Right ventricle myocardium inferior (tissue), 1 donor: Measurements from ENCODE around the gene ZFAND3. TPM values are rescaled to one million over a fixed set of nuclear protein-coding genes. Genes with fewer than 3 reads are reported as not detected.

Experiments
- ATAC-seq: fragments of 200-7000 bp; cut with Tn5 transposase; one replicate; pipeline ENCODE4 v1.9.1; 2020; ENCODE audit warnings: mild to moderate bottlenecking, moderate library complexity
- DNase-seq: peaks from one replicate; pipeline ENCODE4 v3.0.0; 2021; ENCODE audit errors: missing footprints
- intact Hi-C: fragments of 100-400 bp; cut with DNase I; formaldehyde crosslinking; loops from one replicate; pipeline ENCODE4 v1.11.0; 2022
- total RNA-seq: library from RNA; stranded (reverse); fragmentation: NEBNext Ultra II Directional; extraction: Animal tissue kit (Norgen Biotek cat#: 25700); gene quantifications from one replicate; pipeline ENCODE4 v1.2.1, GENCODE V29; 2021
- donor health status: DM: no; HTN: yes; CAD: no; lungs with severe emphysema.

The ZFAND3 gene
- total RNA-seq, 1 donor from 2014 or later: 84.1 TPM

DNA sequence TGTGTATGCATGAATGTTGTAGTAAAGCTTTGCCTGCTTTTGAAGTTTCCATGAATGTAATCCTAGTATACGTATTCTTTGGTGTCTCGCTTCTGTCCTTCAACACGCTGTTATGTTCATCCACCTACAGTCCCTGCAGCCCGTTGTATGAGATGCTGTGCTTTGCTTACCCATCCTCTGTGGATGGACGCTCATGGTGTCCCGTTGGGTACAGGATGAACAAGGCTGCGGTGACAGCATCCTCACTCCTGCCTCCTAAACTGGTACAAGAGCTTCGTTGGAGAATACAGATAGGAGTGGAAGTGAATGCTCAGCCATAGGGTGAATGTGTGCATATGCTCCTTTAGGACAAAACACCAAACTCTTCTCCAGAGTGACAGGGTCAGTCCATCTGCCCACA lies 366.2 kb downstream of the ZFAND3 start:
- DNase-seq (no peak), ATAC-seq (no peak)
- intact Hi-C loops: no loop called here

DNA sequence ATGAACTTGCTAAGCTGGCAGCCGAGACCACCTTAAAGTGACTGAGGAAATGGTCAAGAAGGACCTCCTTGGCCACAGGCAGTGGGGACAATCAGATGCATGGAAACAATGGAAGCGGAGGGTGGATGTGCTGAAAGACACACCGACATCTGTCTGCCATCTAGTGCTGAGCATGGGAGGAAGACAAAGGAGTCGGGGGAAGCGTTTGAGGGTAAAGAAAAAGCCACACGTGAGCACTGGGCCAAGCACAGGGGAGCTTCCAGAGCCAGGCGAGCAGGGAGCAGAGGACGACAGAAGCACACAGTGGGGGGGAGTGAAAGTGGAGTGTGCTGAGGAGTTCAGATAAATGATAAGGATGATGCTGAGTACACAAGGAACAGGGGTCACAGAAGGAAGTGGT lies 367.8 kb downstream of the ZFAND3 start:
- ATAC-seq (no peak), DNase-seq (no peak)
- intact Hi-C loops: no loop called here

DNA sequence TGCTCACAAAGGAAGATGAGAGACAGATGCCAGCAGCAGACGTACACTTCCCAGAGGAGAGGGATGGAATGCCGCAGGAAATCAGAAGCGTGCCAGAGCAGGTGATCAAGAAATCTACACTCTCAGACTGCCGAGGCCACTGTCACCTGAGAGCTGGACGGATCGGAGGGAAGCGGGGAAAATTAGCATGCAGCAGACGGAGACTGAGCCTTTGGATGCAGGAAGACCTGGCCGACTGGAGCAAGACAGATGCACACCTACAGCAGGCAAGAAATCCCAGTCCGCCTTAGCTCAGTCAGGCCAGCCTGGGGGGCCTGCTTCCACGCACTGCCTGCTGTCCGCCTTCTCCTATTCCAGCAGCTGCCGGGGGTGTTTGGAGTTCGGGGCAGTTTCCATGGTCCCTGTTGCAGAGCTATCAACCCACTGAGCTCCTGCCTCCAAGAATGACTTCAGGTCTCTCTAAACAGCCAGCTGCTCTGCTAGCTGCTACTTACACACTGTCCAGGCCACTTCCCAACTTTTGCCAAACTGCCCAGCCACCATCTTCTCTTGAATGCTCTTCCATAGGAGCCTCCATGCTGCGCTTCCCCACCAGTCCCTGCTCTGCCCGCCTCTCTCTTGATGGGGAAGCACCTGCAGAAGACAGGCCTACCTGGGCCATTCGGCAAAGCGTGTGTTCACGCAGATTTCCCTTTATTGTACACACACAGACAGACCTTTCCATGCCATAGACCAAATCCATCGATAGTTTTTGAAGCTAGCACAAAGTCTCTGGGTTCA lies 368.5 kb downstream of the ZFAND3 start:
- no peak for ATAC-seq
- intact Hi-C loops: no loop called here
- no peak for DNase-seq

DNA sequence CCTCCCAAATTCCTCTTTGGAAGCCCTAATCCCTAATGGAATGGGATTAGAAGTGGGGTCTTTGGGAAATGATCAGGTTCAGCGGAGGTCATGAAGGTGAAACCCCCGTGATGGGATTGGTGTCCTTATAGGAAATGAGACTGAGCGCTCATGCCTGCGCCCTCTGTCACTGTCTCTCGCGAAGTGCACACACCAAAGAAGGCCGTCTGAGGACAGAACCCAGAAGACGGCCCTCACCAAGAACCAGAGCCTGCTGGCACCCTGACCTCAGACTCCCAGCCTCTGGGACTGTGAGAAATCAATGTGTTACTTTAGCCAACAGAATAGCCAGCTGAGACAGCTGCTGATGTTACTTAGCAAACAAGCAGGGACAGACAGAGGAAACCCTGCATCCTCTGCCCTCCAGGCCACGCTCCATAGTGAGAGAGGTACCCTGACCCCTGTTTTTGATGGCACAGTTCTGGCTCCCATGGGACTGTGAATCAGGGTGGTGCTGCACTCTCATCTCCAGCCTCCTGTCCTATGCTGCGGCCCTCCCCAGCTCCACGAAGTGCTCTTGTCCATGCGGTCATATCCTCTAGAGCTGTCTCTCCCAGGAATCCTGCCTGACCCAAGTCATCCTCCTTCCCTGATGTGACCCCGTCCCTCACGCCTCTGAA lies 369.3 kb downstream of the ZFAND3 start:
- ATAC-seq (no peak), DNase-seq (no peak)
- intact Hi-C loops: no loop called here

DNA sequence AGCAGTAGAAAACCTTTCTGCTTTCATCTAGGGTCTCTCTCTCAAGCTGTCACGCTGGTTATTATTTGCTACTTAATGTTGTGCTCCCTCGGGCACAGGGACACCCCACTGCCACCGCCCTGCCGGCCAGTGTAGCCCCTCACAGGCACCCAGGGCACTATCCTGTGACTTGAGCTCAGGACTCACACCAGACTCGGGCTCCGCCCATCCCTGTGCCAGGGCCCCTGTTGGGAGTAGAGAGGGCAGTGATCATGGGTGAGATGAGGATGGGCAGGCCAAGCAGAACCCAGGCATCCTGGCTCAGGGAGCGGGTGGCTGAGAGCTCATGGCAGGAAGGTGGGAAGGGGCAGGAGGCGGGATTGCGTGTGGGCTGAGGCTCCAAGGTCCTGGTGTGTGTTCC lies 371.9 kb downstream of the ZFAND3 start:
- ATAC-seq: no peak
- DNase-seq: no peak
- intact Hi-C loops: no loop called here

DNA sequence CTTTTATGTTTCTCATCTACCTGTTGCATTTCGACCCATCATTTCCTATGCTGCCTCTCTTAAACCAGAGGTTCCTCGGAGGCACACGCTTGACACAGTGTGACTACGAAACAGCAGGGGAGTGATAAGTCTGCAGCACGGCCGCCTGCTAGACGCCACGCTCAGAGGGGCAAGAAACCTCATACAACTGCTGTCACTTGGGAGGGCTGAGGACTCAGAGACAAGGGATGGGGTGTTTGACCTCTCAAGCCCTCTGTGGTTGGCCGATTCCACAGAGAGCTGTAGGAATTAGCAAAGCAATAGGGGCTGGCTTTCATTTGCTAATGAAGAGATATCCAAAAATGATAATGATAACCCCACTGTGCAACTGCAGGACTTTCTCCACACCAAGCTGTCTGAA lies 372.5 kb downstream of the ZFAND3 start:
- no peak for ATAC-seq
- intact Hi-C loops: no loop called here

DNA sequence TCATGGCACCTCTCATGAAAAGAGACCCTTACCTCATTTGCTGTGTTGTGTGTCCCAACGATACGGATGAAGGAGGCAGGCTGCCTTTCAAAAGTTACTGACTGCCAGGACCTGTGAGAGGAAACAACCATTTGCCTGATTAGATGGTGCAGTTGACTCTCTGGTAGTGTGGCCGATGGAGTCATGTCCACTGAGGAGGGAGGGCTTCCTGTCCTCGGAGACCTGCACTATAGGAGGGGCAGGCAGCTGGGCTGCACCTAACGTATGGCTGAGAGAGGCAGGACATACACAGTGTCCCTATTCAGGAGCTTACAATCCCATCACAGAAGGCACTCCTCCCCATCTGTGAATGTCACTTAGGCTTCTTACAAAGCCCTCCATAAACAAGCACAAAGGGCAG lies 373.0 kb downstream of the ZFAND3 start:
- no peak for ATAC-seq
- intact Hi-C loops: no loop called here

More for the DNA sequence above, 372.5 kb downstream of the ZFAND3 start:
- no peak for DNase-seq

DNA sequence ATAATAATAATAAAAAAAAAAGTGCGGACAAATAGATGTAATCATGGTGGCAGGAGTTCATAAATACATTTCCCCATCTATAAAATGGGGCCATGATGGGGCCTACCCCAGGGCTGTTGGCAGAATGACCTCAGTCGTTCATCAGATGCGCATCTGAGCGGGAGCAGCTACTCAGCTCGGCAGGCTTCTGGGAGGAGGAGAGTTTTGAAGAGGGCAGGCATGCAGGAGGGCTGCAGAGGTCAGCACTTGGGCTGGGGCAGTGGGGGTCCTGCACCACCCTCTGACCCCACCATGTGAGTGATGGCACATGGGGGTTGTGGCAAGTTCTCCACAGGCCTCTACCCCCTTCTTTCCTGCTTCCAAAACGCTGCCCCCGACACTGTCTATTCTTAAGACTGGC lies 373.5 kb downstream of the ZFAND3 start:
- no peak for ATAC-seq
- intact Hi-C loops: no loop called here
- no peak for DNase-seq

More for the DNA sequence above, 373.0 kb downstream of the ZFAND3 start:
- no peak for DNase-seq

DNA sequence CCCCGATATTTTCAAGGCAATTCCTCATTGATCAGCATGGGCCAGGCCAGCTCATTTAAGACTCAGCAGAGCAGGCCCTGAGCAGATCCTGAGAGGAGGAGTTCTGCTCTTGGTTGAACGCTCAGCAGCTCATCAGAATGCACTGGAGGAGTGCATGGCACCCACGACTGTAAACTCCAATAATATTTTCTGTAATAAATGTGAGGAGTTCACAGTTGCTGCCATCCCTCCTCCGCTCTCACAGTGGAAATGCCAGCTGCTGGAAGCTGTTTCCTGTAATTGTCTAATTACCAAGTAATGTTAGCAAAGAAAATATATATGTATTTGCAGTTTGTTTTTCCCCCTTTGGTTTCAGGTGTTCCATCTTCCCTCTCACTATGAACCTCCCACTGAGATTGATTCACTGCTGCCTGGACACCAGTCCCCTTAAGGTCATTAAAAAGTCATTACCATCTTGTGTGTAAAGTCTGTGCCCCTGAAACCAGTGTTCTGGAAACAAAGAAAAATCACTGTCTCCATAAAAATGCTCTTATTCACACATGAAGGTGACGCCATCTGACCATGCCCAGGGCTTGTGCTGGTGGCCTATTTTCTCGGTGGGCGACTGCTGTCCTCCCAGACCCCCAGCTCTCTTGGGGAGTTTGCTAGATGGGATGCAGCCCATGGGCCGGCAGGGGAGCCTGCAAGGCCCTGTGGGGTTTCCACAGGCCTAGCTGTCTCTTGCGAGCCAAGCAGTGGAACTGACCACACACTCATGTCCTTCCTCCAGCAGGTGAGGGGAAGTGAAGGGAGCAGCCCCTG lies 374.2 kb downstream of the ZFAND3 start:
- DNase-seq: no peak

DNA sequence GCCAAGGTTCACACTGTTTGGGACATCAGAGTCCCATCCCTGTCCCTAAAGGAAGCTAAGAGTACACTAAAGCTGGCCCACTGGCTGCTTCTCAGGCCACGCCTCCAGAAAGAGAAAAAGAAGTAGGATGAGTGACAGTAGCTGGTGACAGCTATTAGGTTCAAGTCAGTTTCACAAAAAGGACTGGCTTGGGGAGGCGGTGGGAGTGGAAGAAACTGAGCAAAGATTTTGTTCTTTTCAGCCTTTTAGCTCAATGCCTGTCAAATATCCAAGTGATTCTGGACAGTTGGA lies 374.7 kb downstream of the ZFAND3 start:
- intact Hi-C loops: no loop called here
- DNase-seq (no peak), ATAC-seq (no peak)

More for the DNA sequence above, 374.2 kb downstream of the ZFAND3 start:
- no peak for ATAC-seq
- intact Hi-C loops: no loop called here

DNA sequence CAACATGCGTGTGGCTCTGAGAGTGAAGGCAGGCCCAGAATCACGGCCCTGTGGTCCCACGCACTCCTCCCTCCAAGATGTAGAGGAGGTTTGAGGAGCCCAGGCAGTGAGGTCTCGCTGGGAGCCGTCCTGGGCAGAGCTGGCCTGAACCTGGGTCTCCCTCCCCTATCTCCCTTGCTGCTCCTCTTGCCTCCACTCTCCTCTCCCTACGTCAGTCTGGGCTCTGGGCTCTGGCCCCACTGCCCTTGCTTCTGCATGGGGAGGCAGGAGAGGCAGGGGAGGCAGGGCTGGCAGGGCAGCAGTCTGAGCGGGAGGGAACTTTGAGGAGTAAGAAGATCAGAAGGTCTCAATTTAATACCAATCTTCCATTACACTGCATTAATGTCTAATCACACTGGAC lies 375.1 kb downstream of the ZFAND3 start:
- intact Hi-C loops: no loop called here
- DNase-seq: no peak
- no peak for ATAC-seq

DNA sequence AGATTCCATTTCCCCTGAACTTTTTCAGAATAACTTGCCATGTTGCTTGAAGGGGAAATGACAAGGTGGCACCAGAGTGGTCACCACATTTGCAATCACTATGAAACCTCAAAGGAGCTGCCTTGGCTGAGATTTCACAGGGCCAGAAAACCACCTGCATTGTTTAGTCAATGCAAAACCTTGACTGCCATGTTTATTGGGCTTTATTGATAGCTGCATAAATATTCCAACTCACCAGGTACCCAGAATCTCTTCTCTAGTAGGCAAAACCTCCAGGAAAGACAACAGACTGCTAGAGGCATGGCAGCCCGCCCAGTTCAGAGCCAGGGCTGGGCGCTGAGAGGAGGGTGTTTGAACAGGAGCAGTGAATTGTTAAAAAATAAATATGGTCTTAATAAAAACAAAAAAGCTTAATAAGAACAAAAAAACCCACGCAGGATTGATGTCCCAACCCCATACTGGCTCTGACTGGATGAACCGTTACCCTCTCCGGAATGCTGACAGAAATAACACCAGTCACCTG lies 375.6 kb downstream of the ZFAND3 start:
- intact Hi-C loops: no loop called here
- ATAC-seq: no peak
- DNase-seq: no peak

DNA sequence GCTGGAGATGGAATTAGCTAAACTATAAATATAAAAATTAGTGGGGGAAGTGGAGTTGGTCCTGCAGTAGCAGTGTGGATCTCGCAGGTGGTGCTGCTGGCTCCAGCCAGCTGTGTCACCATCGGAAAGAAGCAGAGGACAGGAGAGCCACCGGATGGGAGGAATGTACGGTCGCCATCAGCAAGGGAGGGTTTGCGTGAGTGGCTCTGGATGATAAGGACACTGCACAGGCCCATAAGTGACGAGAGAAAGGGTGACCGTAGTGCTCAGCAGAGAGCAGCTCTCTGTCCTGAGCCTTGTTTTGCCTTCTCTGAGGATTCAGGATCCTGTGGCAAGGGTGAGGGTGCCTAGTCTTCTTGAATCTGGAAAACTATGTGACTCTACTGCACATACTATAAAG lies 378.7 kb downstream of the ZFAND3 start:
- intact Hi-C loops: no loop called here
- no peak for ATAC-seq
- no peak for DNase-seq

Other genes with a start within 250 kb of the ZFAND3 start
- 10.9 TPM for gene MDGA1, start 121.8 kb upstream of the ZFAND3 start, total RNA-seq